ENCODE measurements around the gene GPR146. TPM values are rescaled to one million over a fixed set of nuclear protein-coding genes. Genes with fewer than 3 reads are reported as not detected.

The GPR146 gene
- total and polyA plus RNA-seq, 2 of the 4 experiments (the other 2 are of a cell fraction) = 2.2 to 3.4 TPM

DNA sequence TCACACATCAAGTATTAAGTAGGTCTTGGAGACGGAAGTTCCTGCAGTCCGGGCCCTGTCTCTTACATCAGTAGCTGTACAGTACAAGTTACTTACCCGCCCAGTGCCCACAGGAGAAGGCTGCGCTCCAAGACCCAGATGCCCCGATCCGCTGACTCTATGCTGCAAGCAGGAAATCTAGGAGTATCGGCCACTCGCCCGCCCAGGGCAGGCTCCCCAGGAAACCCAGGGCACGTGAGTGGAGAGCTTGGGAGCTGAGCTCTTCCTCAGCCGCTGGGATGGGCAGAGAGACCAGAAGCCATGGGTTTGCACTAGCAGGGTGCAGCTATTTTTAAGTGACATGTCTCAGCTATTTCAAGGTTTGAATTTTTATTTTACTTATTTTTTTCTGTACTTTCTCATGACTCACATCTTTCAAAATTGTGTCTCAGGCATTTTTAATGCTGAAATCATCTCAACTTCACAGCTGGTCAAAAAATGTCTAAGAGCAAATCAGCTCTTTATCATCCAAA is 41.6 kb downstream of the GPR146 start:
- Histone ChIP-seq H3K14ac (replicated peaks; ENCODE audit: low read depth, low read length) (no peak overlapping the region), H3K9me1 (ENCODE audit: insufficient read depth, low read length) (peaks cover 7% of the 10 kb centered on the region), H2BK5ac (ENCODE audit: low read depth, low read length, poor library complexity, severe bottlenecking) (no peak overlapping the region), H3K56ac (ENCODE audit: extremely low read depth, insufficient read depth, low read length) (no peak overlapping the region), H2BK120ac (ENCODE audit: low read depth, low read length) (no peak overlapping the region), H2AK5ac (ENCODE audit: low read depth, low read length) (no peak overlapping the region), H3K4me2 (ENCODE audit: low read depth, low read length) (no peak overlapping the region), H4K8ac (ENCODE audit: low read depth in 2 of 2, low read length in 2 of 2) (no peak overlapping the region), H4K5ac (ENCODE audit: low read depth, low read length) (no peak overlapping the region), H2AFZ (replicated peaks; ENCODE audit: low read length, poor library complexity) (no peak overlapping the region), H3K4me1 (ENCODE audit: control insufficient read depth, insufficient read depth, low read length) (peaks cover 31% of the 10 kb centered on the region), H2AK9ac (replicated peaks; ENCODE audit: low read depth, low read length, poor library complexity) (no peak overlapping the region), H3K4ac (ENCODE audit: low read depth, low read length) (no peak overlapping the region), H3K36me3 (ENCODE audit: control insufficient read depth, insufficient read depth, low read length) (no peaks in the 10 kb centered on the region), H3K79me1 (ENCODE audit: low read depth in 1 of 2, low read length in 2 of 2) (peaks cover 0 to 20% of the 10 kb centered on the region in 2 experiments; a peak in 2 of 4 replicates), H2BK15ac (ENCODE audit: low read depth, low read length) (no peak overlapping the region), H3K9me3 (ENCODE audit: control insufficient read depth, insufficient read depth, low read length) (no peaks in the 10 kb centered on the region), H3K18ac (ENCODE audit: low read depth, low read length) (no peak overlapping the region), H3K27me3 (ENCODE audit: control insufficient read depth, insufficient read depth, low read length) (no peaks in the 10 kb centered on the region), H3K23ac (ENCODE audit: low read depth, low read length) (no peak overlapping the region), H2BK20ac (ENCODE audit: low read depth, low read length) (no peak overlapping the region), H3K27ac (ENCODE audit: insufficient read depth, low read length) (no peak overlapping the region), H4K91ac (ENCODE audit: insufficient read depth, low read depth, low read length) (no peak overlapping the region), H3K4me3 (ENCODE audit: insufficient read depth, low read depth, low read length) (no peak overlapping the region), H3K9ac (ENCODE audit: low read depth, low read length) (no peak overlapping the region), H4K20me1 (ENCODE audit: insufficient read depth, low read length) (peaks cover 47% of the 10 kb centered on the region)
- in situ Hi-C loops (cut with MboI; ENCODE audit: low sequenced_read_pairs) (no loop called here), dilution Hi-C loops (cut with HindIII; ENCODE audit: low sequenced_read_pairs, unreplicated experiment) (no loop called here), intact Hi-C loops (cut with micrococcal nuclease) (loop anchor here (2.0 to 5.0 kb wide), 2 partner anchors 37 to 51 kb away; a partner anchor contains a TSS)
- WGBS, 2 experiments (ENCODE audit: extremely low coverage in 2 of 2, insufficient read length in 1 of 2) = 98% methylated on average over 9 of the region's 11 CpGs; no CpG with 5 or more reads in 1 of the 2 experiments
- CTCF ChIA-PET = interaction anchor here (0.6 to 1.5 kb wide), 7 partner anchors 21 to 471 kb away, joined by 3 to 6 read pairs (median 4); a partner anchor contains a TSS
- BruUV-seq (replicated peaks) = no TSS peak
- ATAC-seq (ENCODE audit: low read depth) (no peak), DNase-seq (peak; percentile 55)
- TF ChIP-seq POLR2A (IDR thresholded peaks at IDR 0.05; ENCODE audit: low read depth, low read length) (no peak), MAFK (IDR thresholded peaks at IDR 0.05; ENCODE audit: low read depth, low read length) (peak; percentile 29; the same call in 1 of the 2 replicates)
- POLR2A ChIA-PET (ENCODE audit: unreplicated experiment) = interaction anchor here (0.6 kb wide), 1 partner anchor 33 kb away, joined by 3 read pairs; no protein-coding TSS in a partner anchor
